GM12878 (cell line): Measurements from ENCODE around the gene AJM1. TPM values are rescaled to one million over a fixed set of nuclear protein-coding genes. Genes with fewer than 3 reads are reported as not detected.

Source experiments
- BCLAF1 ChIP-seq: fragments of 450-650 bp; IDR thresholded peaks from 2 replicates; pipeline ENCODE4 v1.6.1; 2017; ENCODE audit warnings: antibody characterized with exemption, mild to moderate bottlenecking, moderate library complexity
- BRCA1 ChIP-seq: IDR thresholded peaks from 2 replicates; pipeline ENCODE4 v1.6.1; 2011; ENCODE audit warnings: low read depth, low read length, improper control_type of control experiment
- CREB1 ChIP-seq: IDR thresholded peaks from 2 replicates; pipeline ENCODE4 v1.6.1; 2012; ENCODE audit warnings: low read depth, mild to moderate bottlenecking, inconsistent platforms
- CUX1 ChIP-seq: IDR thresholded peaks from 2 replicates; pipeline ENCODE4 v1.6.1; 2012; ENCODE audit warnings: improper control_type of control experiment, low read depth, low read length; ENCODE audit not compliant: insufficient replicate concordance
- E2F8 ChIP-seq: fragments of 450-650 bp; IDR thresholded peaks from 2 replicates; pipeline ENCODE4 v1.6.1; 2018; ENCODE audit warnings: mild to moderate bottlenecking, low read depth, moderate library complexity; ENCODE audit not compliant: partially characterized antibody
- IRF3 ChIP-seq: fragments of 450-650 bp; IDR thresholded peaks from 2 replicates; pipeline ENCODE4 v1.6.1; 2014; ENCODE audit warnings: mild to moderate bottlenecking
- KAT2A ChIP-seq: conservative IDR thresholded peaks from 2 replicates; pipeline ENCODE4 v1.6.1; 2011; ENCODE audit warnings: low read depth, low read length; ENCODE audit not compliant: control insufficient read depth
- PAX8 ChIP-seq: fragments of 450-650 bp; IDR thresholded peaks from 2 replicates; pipeline ENCODE4 v1.6.1; 2017; ENCODE audit warnings: mild to moderate bottlenecking, moderate library complexity
- PKNOX1 ChIP-seq: fragments of 450-650 bp; IDR thresholded peaks from 2 replicates; pipeline ENCODE4 v1.6.1; 2016; ENCODE audit warnings: mild to moderate bottlenecking
- SKIL ChIP-seq: fragments of 450-650 bp; IDR thresholded peaks from 2 replicates; pipeline ENCODE4 v1.6.1; 2017; ENCODE audit warnings: mild to moderate bottlenecking, low read depth, inconsistent platforms; ENCODE audit not compliant: poor library complexity, severe bottlenecking
- ZSCAN29 ChIP-seq: fragments of 450-650 bp; IDR thresholded peaks from 2 replicates; pipeline ENCODE4 v1.6.1; 2017; ENCODE audit warnings: mild to moderate bottlenecking, moderate library complexity
- ZZZ3 ChIP-seq: IDR thresholded peaks from 2 replicates; pipeline ENCODE4 v1.6.1; 2011; ENCODE audit warnings: low read depth; ENCODE audit not compliant: control insufficient read depth, insufficient read length
- polyA plus RNA-seq, 11 experiments: library from polyadenylated mRNA; depleted of rRNA in 4 of 11; unstranded in 6 of 11; stranded (reverse) in 5 of 11; fragments of >200 nt; fragmentation: Nextera tagmentation in 4 of 11; fragmentation: Illumina TruSeq in 1 of 11; extraction: Ambion mirVana in 4 of 11; extraction: Trizol in 1 of 11; gene quantifications; 1 replicate in 1 of 11; 2 replicates in 10 of 11; pipeline versions ENCODE4 v1.2.1 to v1.2.3, GENCODE V29; 2011 to 2016; ENCODE audit warnings: inconsistent platforms in 2 of 11, missing spikeins in 2 of 11, low read depth in 1 of 11
- total RNA-seq, 4 experiments: library from RNA; depleted of rRNA in 3 of 4; stranded (reverse); fragments of >200 nt in 3 of 4; fragmentation: Illumina TruSeq in 1 of 4; extraction: Trizol in 1 of 4; gene quantifications; 2 replicates each; pipeline versions ENCODE4 v1.2.1 to v1.2.3, GENCODE V29; 2013 to 2021

The AJM1 gene
- total and polyA plus RNA-seq, 10 of the 15 experiments (the other 5 are each of a cell fraction or from before 2014, with no cell fraction given), result 0.06 to 2.5 (median 1.0) TPM; not detected in 2

GRCh38 chr9:136882109-136882946 is 40.0 kb downstream of the AJM1 start (continued):
- TF ChIP-seq SKIL (no peak), ZZZ3 (no peak), CREB1 (no peak), ZSCAN29 (no peak), IRF3 (no peak), PKNOX1 (no peak; the same call in 1 of the 2 replicates), KAT2A (no peak), BRCA1 (no peak), BCLAF1 (no peak), E2F8 (no peak), CUX1 (no peak), PAX8 (no peak)
